ENCODE measurements around the gene MPDZ. TPM values are rescaled to one million over a fixed set of nuclear protein-coding genes. Genes with fewer than 3 reads are reported as not detected.

Gene MPDZ
- total and polyA plus RNA-seq, 2 of the 4 experiments (the other 2 are of a cell fraction), result 18.8 to 39.3 TPM

DNA sequence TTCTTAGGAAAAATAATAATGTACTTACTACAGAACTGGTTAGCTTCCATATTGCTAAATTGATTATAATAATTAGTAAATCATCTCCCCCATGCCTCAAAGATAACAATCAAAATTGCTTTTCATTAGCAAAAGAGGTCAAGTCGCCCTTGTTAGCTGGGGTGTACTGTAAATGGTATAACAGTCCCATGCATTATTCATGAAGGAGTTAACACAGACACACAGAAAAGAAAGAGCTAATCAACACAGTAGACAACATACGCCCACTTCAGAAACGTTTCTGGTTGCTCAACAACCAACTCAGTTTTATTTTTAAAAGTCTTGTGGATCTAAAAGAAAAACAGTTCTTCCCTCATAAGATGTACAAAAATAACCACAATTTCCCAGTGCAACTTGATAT, 100.2 kb downstream of the MPDZ start:
- no peak overlapping the region for H3K9ac ChIP-seq (ENCODE audit: low read depth, low read length)
- H2AK9ac ChIP-seq (replicated peaks; ENCODE audit: low read depth, low read length, poor library complexity), result no peak overlapping the region
- H3K4ac ChIP-seq (ENCODE audit: low read depth, low read length), result no peak overlapping the region
- no peak overlapping the region for H4K91ac ChIP-seq (ENCODE audit: insufficient read depth, low read depth, low read length)
- no peak overlapping the region for H3K4me2 ChIP-seq (ENCODE audit: low read depth, low read length)
- ChIA-PET CTCF (no interaction called here), POLR2A (ENCODE audit: unreplicated experiment) (no interaction called here)
- no peaks in the 10 kb centered on the region for H4K20me1 ChIP-seq (ENCODE audit: insufficient read depth, low read length)
- no peak overlapping the region for H4K8ac ChIP-seq (ENCODE audit: low read depth in 2 of 2, low read length in 2 of 2)
- no peak for TF ChIP-seq RAD21 (IDR thresholded peaks at IDR 0.05; ENCODE audit: low read length)
- TF ChIP-seq, protein P1, sequence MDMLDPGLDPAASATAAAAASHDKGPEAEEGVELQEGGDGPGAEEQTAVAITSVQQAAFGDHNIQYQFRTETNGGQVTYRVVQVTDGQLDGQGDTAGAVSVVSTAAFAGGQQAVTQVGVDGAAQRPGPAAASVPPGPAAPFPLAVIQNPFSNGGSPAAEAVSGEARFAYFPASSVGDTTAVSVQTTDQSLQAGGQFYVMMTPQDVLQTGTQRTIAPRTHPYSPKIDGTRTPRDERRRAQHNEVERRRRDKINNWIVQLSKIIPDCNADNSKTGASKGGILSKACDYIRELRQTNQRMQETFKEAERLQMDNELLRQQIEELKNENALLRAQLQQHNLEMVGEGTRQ (IDR thresholded peaks at IDR 0.05; ENCODE audit: low read depth, low read length), result no peak
- TF ChIP-seq RCOR1 (IDR thresholded peaks at IDR 0.05; ENCODE audit: insufficient replicate concordance, low read length), result no peak
- TF ChIP-seq MAFK (IDR thresholded peaks at IDR 0.05; ENCODE audit: low read depth, low read length), result no peak
- no peak for TF ChIP-seq MXI1 (IDR thresholded peaks at IDR 0.05; ENCODE audit: borderline replicate concordance, low read depth, low read length)
- H2BK120ac ChIP-seq (ENCODE audit: low read depth, low read length), result no peak overlapping the region
- no peak overlapping the region for H4K5ac ChIP-seq (ENCODE audit: low read depth, low read length)
- H3K18ac ChIP-seq (ENCODE audit: low read depth, low read length), result no peak overlapping the region
- no peaks in the 10 kb centered on the region; the same call in 1 of the 2 replicates for H3K9me1 ChIP-seq (ENCODE audit: insufficient read depth, low read length)
- no peak overlapping the region for H3K4me3 ChIP-seq (ENCODE audit: insufficient read depth, low read depth, low read length)
- H2BK5ac ChIP-seq (ENCODE audit: low read depth, low read length, poor library complexity, severe bottlenecking), result no peak overlapping the region
- ATAC-seq (ENCODE audit: low read depth) (no peak), DNase-seq (no peak)
- H2AFZ ChIP-seq (replicated peaks; ENCODE audit: low read length, poor library complexity), result no peak overlapping the region
- no peaks in the 10 kb centered on the region for H3K9me3 ChIP-seq (ENCODE audit: control insufficient read depth, insufficient read depth, low read length)
- no peak overlapping the region for H3K27ac ChIP-seq (ENCODE audit: insufficient read depth, low read length)
- 0 out of 4 replicates have a peak, but pooled peaks cover 0 to 2% of the 10 kb centered on the region in 2 experiments for H3K79me1 ChIP-seq (ENCODE audit: low read depth in 1 of 2, low read length in 2 of 2)
- in situ Hi-C loops (cut with MboI; ENCODE audit: low sequenced_read_pairs), result no loop called here
- H2BK20ac ChIP-seq (ENCODE audit: low read depth, low read length), result no peak overlapping the region
- no peak overlapping the region for H2BK15ac ChIP-seq (ENCODE audit: low read depth, low read length)
- WGBS, 2 experiments (ENCODE audit: extremely low coverage in 2 of 2, insufficient read length in 1 of 2), result 40% methylated on average over 1 of the region's 3 CpGs; no CpG with 5 or more reads in 1 of the 2 experiments
- intact Hi-C loops (cut with micrococcal nuclease), result no loop called here
- no peaks in the 10 kb centered on the region for H3K27me3 ChIP-seq (ENCODE audit: control insufficient read depth, insufficient read depth, low read length)
- peaks cover 2% of the 10 kb centered on the region for H3K4me1 ChIP-seq (ENCODE audit: control insufficient read depth, insufficient read depth, low read length)
- no peak overlapping the region for H3K56ac ChIP-seq (ENCODE audit: extremely low read depth, insufficient read depth, low read length)
- H3K36me3 ChIP-seq (ENCODE audit: control insufficient read depth, insufficient read depth, low read length), result peaks cover 4% of the 10 kb centered on the region; the same call in 1 of the 2 replicates
- dilution Hi-C loops (cut with HindIII; ENCODE audit: low sequenced_read_pairs, unreplicated experiment), result no loop called here
- BruUV-seq (replicated peaks), result no TSS peak
- H3K14ac ChIP-seq (replicated peaks; ENCODE audit: low read depth, low read length), result no peak overlapping the region
- no peak overlapping the region for H2AK5ac ChIP-seq (ENCODE audit: low read depth, low read length)
- H3K23ac ChIP-seq (ENCODE audit: low read depth, low read length), result no peak overlapping the region
